ENCODE data around the gene AMFR. TPM values are rescaled to one million over a fixed set of nuclear protein-coding genes. Genes with fewer than 3 reads are reported as not detected.
A peak's percentile ranks its signal among the peaks of the same experiment; 100 is the strongest.

Gene AMFR
- polyA plus RNA-seq, 3 donors, result 28.3 to 68.1 (median 48.9) TPM

DNA sequence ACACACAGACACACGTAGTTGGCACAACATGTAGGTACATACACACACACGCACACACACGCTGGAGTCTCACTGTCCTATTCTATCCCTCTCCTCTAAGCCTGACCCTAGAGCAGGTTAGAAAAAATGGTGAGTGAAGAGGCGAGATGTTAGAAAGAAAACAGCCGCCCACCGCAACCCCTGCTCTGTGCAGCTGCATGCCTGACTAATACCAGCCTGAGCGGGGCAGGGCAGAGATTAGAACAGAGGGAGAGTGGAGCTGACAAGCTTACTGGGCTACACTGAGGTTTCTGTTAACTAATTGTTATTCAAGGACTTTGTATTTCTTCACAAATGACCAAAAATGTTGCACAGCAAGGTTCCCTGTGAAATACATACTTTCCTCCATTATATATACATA, 59.8 kb downstream of the AMFR start:
- Histone ChIP-seq H3K9me3 (replicated peaks in 1 of 2; ENCODE audit: control insufficient read depth in 1 of 2, insufficient read depth in 1 of 2, low read length in 2 of 2) (no peaks in the 10 kb centered on the region), H3K4me1 (ENCODE audit: control insufficient read depth in 1 of 2, insufficient read depth in 2 of 2, low read length in 2 of 2) (no peaks in the 10 kb centered on the region), H3K4me2 (replicated peaks; ENCODE audit: extremely low read depth, low read length, poor library complexity, severe bottlenecking) (no peak overlapping the region), H3K27me3 (ENCODE audit: control insufficient read depth in 2 of 2, insufficient read depth in 2 of 2, low read length in 2 of 2) (no peaks in the 10 kb centered on the region), H3K36me3 (replicated peaks in 1 of 2; ENCODE audit: control insufficient read depth in 1 of 2, insufficient read depth in 2 of 2, low read length in 2 of 2) (peaks cover 81 to 98% of the 10 kb centered on the region in 2 donors), H3K9ac (ENCODE audit: insufficient read depth, low read length, poor library complexity, severe bottlenecking) (no peak overlapping the region), H3K4me3 (replicated peaks in 1 of 3; ENCODE audit: low read depth in 2 of 3, low read length in 3 of 3) (no peak overlapping the region), H2AFZ (ENCODE audit: insufficient read depth, low read depth, low read length, poor library complexity, severe bottlenecking) (no peak overlapping the region), H3K27ac (ENCODE audit: low read depth in 1 of 2, low read length in 2 of 2) (no peak overlapping the region), H3K79me2 (ENCODE audit: insufficient read depth, low read length) (no peaks in the 10 kb centered on the region), H4K20me1 (ENCODE audit: insufficient read depth, low read length) (no peaks in the 10 kb centered on the region)
- peaks cover 83 to 91% of the 10 kb centered on the region in 2 donors for H3K36me3 Mint-ChIP-seq
- H3K4me1 Mint-ChIP-seq, result no peaks in the 10 kb centered on the region
- intact Hi-C loops (cut with micrococcal nuclease), result no loop called here
- TF ChIP-seq, protein P1, sequence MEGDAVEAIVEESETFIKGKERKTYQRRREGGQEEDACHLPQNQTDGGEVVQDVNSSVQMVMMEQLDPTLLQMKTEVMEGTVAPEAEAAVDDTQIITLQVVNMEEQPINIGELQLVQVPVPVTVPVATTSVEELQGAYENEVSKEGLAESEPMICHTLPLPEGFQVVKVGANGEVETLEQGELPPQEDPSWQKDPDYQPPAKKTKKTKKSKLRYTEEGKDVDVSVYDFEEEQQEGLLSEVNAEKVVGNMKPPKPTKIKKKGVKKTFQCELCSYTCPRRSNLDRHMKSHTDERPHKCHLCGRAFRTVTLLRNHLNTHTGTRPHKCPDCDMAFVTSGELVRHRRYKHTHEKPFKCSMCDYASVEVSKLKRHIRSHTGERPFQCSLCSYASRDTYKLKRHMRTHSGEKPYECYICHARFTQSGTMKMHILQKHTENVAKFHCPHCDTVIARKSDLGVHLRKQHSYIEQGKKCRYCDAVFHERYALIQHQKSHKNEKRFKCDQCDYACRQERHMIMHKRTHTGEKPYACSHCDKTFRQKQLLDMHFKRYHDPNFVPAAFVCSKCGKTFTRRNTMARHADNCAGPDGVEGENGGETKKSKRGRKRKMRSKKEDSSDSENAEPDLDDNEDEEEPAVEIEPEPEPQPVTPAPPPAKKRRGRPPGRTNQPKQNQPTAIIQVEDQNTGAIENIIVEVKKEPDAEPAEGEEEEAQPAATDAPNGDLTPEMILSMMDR (IDR thresholded peaks at IDR 0.05), result no peak
- WGBS (ENCODE audit: insufficient coverage), result 100% methylated on average over 3 of the region's 7 CpGs
- no peak overlapping the region for H3K27ac Mint-ChIP-seq
- peaks cover 0 to 2% (median 0%) of the 10 kb centered on the region in 3 donors for H3K27me3 Mint-ChIP-seq (ENCODE audit: low read depth in 3 of 3)
- no peaks in the 10 kb centered on the region for H3K9me3 Mint-ChIP-seq
- DNase-seq, result no peak
- H3K4me3 Mint-ChIP-seq, result no peak overlapping the region

DNA sequence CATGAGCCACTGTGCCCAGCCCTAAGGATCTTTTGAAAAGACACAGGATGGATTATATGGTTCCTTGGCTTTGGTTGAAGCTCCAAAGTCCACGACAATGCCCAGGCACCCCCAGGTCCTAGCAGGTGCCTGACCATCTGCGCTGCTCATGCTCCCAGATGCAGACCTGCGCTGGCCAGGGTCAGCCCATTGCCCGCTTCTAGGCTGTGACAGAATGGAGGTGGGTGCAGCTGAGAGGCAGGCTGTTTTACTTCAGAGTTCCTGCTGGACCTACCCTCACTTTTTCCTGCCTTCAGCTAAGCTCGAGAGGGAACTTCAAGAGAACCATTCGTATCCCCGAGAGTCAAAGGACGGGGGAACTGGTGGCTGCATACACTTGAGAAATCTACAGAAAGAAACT, 60.5 kb downstream of the AMFR start:
- no peaks in the 10 kb centered on the region for H3K9me3 Mint-ChIP-seq
- H3K36me3 ChIP-seq (replicated peaks in 1 of 2; ENCODE audit: control insufficient read depth in 1 of 2, insufficient read depth in 2 of 2, low read length in 2 of 2), result peaks cover 81 to 98% of the 10 kb centered on the region in 2 donors

More for the DNA sequence above, 60.5 kb downstream of the AMFR start:
- WGBS (ENCODE audit: insufficient coverage), result 100% methylated on average over 7 of the region's 8 CpGs
- H3K27ac Mint-ChIP-seq, result peak overlapping the region in 1 of 7 donors; percentile 78
- H3K36me3 Mint-ChIP-seq, result peaks cover 84 to 94% of the 10 kb centered on the region in 2 donors
- intact Hi-C loops (cut with micrococcal nuclease), result no loop called here
- DNase-seq, result no peak
- Histone ChIP-seq H3K27ac (ENCODE audit: low read depth in 1 of 2, low read length in 2 of 2) (no peak overlapping the region), H3K4me3 (replicated peaks in 1 of 3; ENCODE audit: low read depth in 2 of 3, low read length in 3 of 3) (no peak overlapping the region), H3K4me2 (replicated peaks; ENCODE audit: extremely low read depth, low read length, poor library complexity, severe bottlenecking) (no peak overlapping the region), H3K4me1 (ENCODE audit: control insufficient read depth in 1 of 2, insufficient read depth in 2 of 2, low read length in 2 of 2) (no peaks in the 10 kb centered on the region), H3K9ac (ENCODE audit: insufficient read depth, low read length, poor library complexity, severe bottlenecking) (no peak overlapping the region), H3K9me3 (replicated peaks in 1 of 2; ENCODE audit: control insufficient read depth in 1 of 2, insufficient read depth in 1 of 2, low read length in 2 of 2) (no peaks in the 10 kb centered on the region), H2AFZ (ENCODE audit: insufficient read depth, low read depth, low read length, poor library complexity, severe bottlenecking) (no peak overlapping the region), H4K20me1 (ENCODE audit: insufficient read depth, low read length) (no peaks in the 10 kb centered on the region), H3K27me3 (ENCODE audit: control insufficient read depth in 2 of 2, insufficient read depth in 2 of 2, low read length in 2 of 2) (no peaks in the 10 kb centered on the region), H3K79me2 (ENCODE audit: insufficient read depth, low read length) (no peaks in the 10 kb centered on the region)
- TF ChIP-seq, protein P1 (IDR thresholded peaks at IDR 0.05), result no peak
- no peak overlapping the region for H3K4me3 Mint-ChIP-seq
- H3K27me3 Mint-ChIP-seq (ENCODE audit: low read depth in 3 of 3), result peaks cover 0 to 2% (median 0%) of the 10 kb centered on the region in 3 donors
- peaks cover 2% of the 10 kb centered on the region for H3K4me1 Mint-ChIP-seq
